Mucosa of descending colon (tissue), 3 donors: Measurements from ENCODE around the gene RRM2. TPM values are rescaled to one million over a fixed set of nuclear protein-coding genes. Genes with fewer than 3 reads are reported as not detected.

Source experiments
- ATAC-seq: fragments of 200-7000 bp; cut with Tn5 transposase; one replicate; pipeline ENCODE4 v1.9.1; 2020; ENCODE audit warnings: mild to moderate bottlenecking, moderate library complexity
- DNase-seq, 3 donors: peaks; one replicate each; pipeline ENCODE4 v3.0.0-alpha.2; 2020
- H3K36me3 ChIP-seq: fragments of 200-600 bp; one replicate; pipeline ENCODE4 v1.8.0; 2021; ENCODE audit warnings: low read depth, mild to moderate bottlenecking
- H3K4me1 ChIP-seq: fragments of 200-600 bp; one replicate; pipeline ENCODE4 v1.8.0; 2021; ENCODE audit warnings: low read depth, mild to moderate bottlenecking
- H3K4me3 ChIP-seq: fragments of 200-600 bp; one replicate; pipeline ENCODE4 v1.8.0; 2021; ENCODE audit warnings: mild to moderate bottlenecking
- H3K9me3 ChIP-seq: fragments of 200-600 bp; one replicate; pipeline ENCODE4 v1.8.0; 2021; ENCODE audit warnings: mild to moderate bottlenecking
- intact Hi-C, 2 donors: fragments of 100-400 bp; cut with DNase I in 1 of 2; cut with micrococcal nuclease in 1 of 2; formaldehyde crosslinking; loops; one replicate each; pipeline versions ENCODE4 v1.11.0 to v1.11.1; 2022; cut with DNase I, micrococcal nuclease
- total RNA-seq, 3 donors: library from RNA; stranded (reverse); fragmentation: NEBNext Ultra II Directional in 2 of 3; extraction: Animal tissue kit (Norgen Biotek cat#: 25700) in 2 of 3; gene quantifications; one replicate each; pipeline versions ENCODE4 v1.2.1 to v1.2.4, GENCODE V29; 2021 to 2023
- TF ChIP-seq, protein P1 (sequence below): fragments of 200-600 bp; IDR thresholded peaks from one replicate; pipeline ENCODE4 v1.8.0; 2022; ENCODE audit warnings: antibody characterized with exemption, mild to moderate bottlenecking
- donor health status: DM: no; HTN: no; CAD: no; lungs with moderate emphysema.
- donor health status: DM: no; HTN: no; CAD: no.
- donor health status: DM: no; HTN: yes; CAD: no.

Gene RRM2
- total RNA-seq, 3 donors from 2014 or later = 8.5 to 65.3 (median 12.5) TPM

DNA sequence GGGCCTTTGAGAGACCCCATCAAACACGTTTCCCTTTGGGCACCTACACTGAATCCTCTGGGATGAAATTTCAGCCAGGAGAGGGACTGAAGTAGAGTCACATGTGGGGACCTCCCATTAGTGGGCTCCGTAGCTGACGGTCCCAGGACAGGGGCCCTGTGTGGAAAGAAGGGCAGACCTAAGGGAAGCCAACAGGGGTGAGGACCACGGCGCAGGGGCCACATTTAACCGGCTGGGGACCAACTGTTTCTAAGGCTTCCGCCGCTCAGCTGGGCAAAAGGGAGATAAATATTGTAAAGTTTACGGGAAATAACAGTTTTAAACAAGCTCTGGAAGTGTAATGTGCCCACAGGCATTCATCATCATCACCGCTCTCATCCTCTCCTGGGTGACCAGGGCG lies 42.7 kb downstream of the RRM2 start:
- ATAC-seq = no peak
- Histone ChIP-seq H3K4me3 (no peak overlapping the region), H3K4me1 (peaks cover 4% of the 10 kb centered on the region), H3K9me3 (no peaks in the 10 kb centered on the region), H3K36me3 (no peaks in the 10 kb centered on the region)
- TF ChIP-seq, protein P1, sequence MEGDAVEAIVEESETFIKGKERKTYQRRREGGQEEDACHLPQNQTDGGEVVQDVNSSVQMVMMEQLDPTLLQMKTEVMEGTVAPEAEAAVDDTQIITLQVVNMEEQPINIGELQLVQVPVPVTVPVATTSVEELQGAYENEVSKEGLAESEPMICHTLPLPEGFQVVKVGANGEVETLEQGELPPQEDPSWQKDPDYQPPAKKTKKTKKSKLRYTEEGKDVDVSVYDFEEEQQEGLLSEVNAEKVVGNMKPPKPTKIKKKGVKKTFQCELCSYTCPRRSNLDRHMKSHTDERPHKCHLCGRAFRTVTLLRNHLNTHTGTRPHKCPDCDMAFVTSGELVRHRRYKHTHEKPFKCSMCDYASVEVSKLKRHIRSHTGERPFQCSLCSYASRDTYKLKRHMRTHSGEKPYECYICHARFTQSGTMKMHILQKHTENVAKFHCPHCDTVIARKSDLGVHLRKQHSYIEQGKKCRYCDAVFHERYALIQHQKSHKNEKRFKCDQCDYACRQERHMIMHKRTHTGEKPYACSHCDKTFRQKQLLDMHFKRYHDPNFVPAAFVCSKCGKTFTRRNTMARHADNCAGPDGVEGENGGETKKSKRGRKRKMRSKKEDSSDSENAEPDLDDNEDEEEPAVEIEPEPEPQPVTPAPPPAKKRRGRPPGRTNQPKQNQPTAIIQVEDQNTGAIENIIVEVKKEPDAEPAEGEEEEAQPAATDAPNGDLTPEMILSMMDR = no peak
- intact Hi-C loops = no loop called here
- DNase-seq = no peak

DNA sequence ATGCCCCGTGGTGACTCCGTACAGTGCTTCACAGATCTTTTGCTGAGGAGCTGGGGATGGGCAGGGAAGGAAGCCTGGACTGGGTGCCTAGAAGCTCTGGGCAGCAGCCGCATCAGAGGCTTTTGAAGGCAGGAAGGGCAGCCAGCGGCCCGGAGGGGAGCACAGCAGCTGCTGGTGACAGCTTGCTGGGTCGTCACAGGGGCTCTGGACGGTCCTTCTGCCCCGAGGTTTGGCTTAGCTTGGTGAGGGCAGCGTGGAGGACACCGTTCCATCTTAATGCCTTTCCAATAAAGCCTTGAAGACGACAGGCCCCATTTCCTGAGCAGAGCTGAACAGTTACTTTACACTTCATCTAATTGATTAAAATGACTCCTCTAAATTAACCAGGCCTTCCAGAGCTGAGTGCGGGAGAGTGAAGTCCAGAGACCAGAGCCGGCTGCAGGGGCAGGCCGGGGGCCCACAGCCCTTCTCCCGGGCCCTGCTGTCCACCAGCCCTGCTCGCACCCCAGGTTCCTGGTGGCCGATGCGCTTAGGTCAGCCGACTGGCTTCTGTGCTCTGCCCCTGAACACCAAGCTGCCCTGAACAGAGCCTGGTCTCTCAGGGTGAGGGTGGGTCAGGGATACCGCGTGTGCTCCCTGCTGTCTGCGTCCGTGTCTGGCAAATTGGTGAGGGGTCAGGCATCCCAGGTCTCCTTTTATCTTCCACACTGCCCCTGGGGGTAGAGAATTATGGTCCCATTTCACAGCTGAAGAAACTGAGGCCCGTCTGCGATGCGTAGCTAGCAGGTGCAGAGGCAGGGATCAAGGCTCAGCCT lies 43.5 kb downstream of the RRM2 start:
- intact Hi-C loops = no loop called here
- TF ChIP-seq, protein P1 = no peak
- H3K4me3 ChIP-seq = no peak overlapping the region
- H3K36me3 ChIP-seq = no peaks in the 10 kb centered on the region
- ATAC-seq (no peak), DNase-seq (no peak)
- H3K4me1 ChIP-seq = peaks cover under 1% of the 10 kb centered on the region
- no peaks in the 10 kb centered on the region for H3K9me3 ChIP-seq

DNA sequence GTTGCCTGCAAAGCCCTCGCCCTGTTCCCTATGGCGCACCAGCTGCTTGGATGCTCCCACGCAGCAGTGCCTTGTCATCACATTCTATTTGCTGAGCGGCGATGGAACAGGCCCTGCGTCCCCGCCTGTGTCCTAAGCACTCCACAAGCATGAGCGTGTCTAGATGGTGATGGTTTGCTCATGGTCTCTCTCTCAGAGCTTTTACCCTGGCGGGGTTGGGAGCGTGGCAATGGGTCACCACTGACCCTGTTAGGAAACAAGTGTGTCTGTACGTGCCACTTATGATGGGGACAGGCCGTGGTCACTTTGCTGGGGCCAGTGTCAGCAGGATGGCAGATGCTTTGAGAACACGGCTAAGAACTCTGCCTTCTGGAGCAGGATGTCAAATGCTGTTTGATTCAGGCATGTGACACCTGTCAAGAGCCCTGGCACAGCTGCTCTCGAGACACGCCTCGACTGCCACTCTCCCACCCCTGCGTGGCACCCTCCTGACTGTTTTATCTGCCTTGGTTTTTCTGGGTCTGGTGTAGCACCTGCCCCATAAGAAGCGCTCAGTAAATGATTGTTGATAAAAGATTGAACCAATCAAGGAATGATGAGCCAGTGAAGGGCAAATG lies 44.2 kb downstream of the RRM2 start:
- H3K4me1 ChIP-seq = no peaks in the 10 kb centered on the region
- TF ChIP-seq, protein P1 = no peak
- intact Hi-C loops = no loop called here
- H3K36me3 ChIP-seq = no peaks in the 10 kb centered on the region
- no peak for DNase-seq
- no peak for ATAC-seq
- no peak overlapping the region for H3K4me3 ChIP-seq
- H3K9me3 ChIP-seq = no peaks in the 10 kb centered on the region

DNA sequence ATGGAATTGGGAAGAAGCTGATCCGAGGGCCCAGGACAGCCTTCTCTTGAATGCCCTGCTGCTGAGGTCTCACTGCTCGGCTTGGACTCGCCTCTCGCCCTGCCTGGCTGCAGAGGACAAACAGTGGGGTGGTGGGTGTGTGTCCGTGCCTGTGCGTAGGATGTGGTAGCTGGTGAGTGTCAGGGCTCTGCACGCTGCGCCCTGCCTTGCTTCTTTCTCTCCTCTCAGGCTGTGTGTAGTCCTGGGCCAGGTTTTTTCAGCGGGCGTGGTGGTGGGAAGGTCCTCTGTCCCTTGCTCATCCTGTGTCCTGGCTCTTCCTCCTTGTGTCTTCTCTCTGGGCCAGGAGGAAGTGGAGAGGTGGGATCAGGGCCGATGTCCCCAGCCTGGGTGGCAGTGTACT lies 44.8 kb downstream of the RRM2 start:
- Histone ChIP-seq H3K4me3 (no peak overlapping the region), H3K9me3 (no peaks in the 10 kb centered on the region), H3K36me3 (no peaks in the 10 kb centered on the region), H3K4me1 (no peaks in the 10 kb centered on the region)
- DNase-seq (no peak), ATAC-seq (no peak)
- TF ChIP-seq, protein P1 = no peak
- intact Hi-C loops = no loop called here

DNA sequence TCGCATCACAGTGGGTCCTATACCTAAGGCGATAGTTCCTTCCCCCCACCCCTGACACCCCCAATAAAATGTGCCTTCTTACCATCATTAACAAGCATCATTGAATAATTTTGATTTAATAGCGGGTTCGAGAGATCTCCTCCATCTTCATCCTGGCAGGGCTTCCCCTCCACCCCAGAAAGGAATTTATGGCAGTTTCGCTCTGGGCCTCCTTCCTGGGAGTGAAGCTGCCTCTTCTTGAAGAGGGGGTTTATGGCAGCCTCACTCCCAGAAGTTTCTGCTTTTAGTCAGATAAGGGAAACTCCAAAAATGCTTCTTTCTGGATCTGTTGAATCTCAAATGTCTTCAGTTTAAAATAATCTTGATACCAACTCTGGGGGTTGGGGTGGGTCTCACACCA lies 45.7 kb downstream of the RRM2 start:
- H3K4me1 ChIP-seq = no peaks in the 10 kb centered on the region
- DNase-seq = no peak
- TF ChIP-seq, protein P1 = no peak
- no peaks in the 10 kb centered on the region for H3K36me3 ChIP-seq
- H3K4me3 ChIP-seq = no peak overlapping the region
- no peak for ATAC-seq
- intact Hi-C loops = no loop called here
- H3K9me3 ChIP-seq = no peaks in the 10 kb centered on the region
